Keratinocyte (primary cell): ENCODE results near the gene GDA. TPM values are rescaled to one million over a fixed set of nuclear protein-coding genes. Genes with fewer than 3 reads are reported as not detected.

Experiments
- DNase-seq: peaks from one replicate; pipeline ENCODE4 v3.0.0-alpha.2; 2011; ENCODE audit warnings: low read depth, missing footprints, low spot score
- FAIRE-seq: peaks from 2 replicates; lab custom pipeline; 2011; peaks lifted over from hg19 to GRCh38; lab: Jason Lieb, UNC
- H2AFZ ChIP-seq: 2 replicates; pipeline ENCODE4 v1.6.0; 2012; ENCODE audit warnings: low read length, control low read depth, inconsistent platforms; ENCODE audit not compliant: control insufficient read depth
- H3K27ac ChIP-seq: 2 replicates; pipeline ENCODE4 v1.5.1; 2011; ENCODE audit warnings: low read length; ENCODE audit not compliant: control insufficient read depth, insufficient read depth
- H3K27me3 ChIP-seq: 3 replicates; pipeline ENCODE4 v1.6.0; 2011; ENCODE audit warnings: low read length; ENCODE audit not compliant: control insufficient read depth, insufficient read depth; ENCODE audit errors: extremely low read depth
- H3K36me3 ChIP-seq, 2 experiments: 2 replicates in 1 of 2; 3 replicates in 1 of 2; pipeline ENCODE4 v1.5.1; 2011; ENCODE audit warnings: low read length in 2 of 2, mild to moderate bottlenecking in 1 of 2; ENCODE audit not compliant: control insufficient read depth in 2 of 2, insufficient read depth in 2 of 2; ENCODE audit errors: extremely low read depth in 1 of 2
- H3K4me1 ChIP-seq: 3 replicates; pipeline ENCODE4 v1.5.1; 2011; ENCODE audit warnings: low read length; ENCODE audit not compliant: control insufficient read depth, insufficient read depth; ENCODE audit errors: extremely low read depth
- H3K4me2 ChIP-seq: 3 replicates; pipeline ENCODE4 v1.6.0; 2011; ENCODE audit warnings: low read depth, low read length; ENCODE audit not compliant: control insufficient read depth, insufficient read depth; ENCODE audit errors: extremely low read depth
- H3K4me3 ChIP-seq, 3 experiments: fragments of 200-600 bp in 1 of 3; sonication (generic) in 1 of 3; 2 replicates in 2 of 3; 3 replicates in 1 of 3; pipeline ENCODE4 v1.5.1; 2011 to 2016; ENCODE audit warnings: low read length in 3 of 3, mild to moderate bottlenecking in 3 of 3, control low read depth in 2 of 3, inconsistent platforms in 1 of 3, low read depth in 1 of 3, mixed read lengths in 1 of 3, mixed run types in 1 of 3, moderate library complexity in 1 of 3; ENCODE audit not compliant: control insufficient read depth in 2 of 3, insufficient read depth in 2 of 3; ENCODE audit errors: extremely low read depth in 1 of 3
- H3K79me2 ChIP-seq: 2 replicates; pipeline ENCODE4 v1.6.0; 2012; ENCODE audit warnings: low read length; ENCODE audit not compliant: control insufficient read depth, insufficient read depth
- H3K9ac ChIP-seq: 3 replicates; pipeline ENCODE4 v1.6.0; 2011; ENCODE audit warnings: low read length; ENCODE audit not compliant: control insufficient read depth, insufficient read depth; ENCODE audit errors: extremely low read depth
- H3K9me1 ChIP-seq: 3 replicates; pipeline ENCODE4 v1.6.0; 2011; ENCODE audit warnings: low read length; ENCODE audit not compliant: control insufficient read depth, insufficient read depth; ENCODE audit errors: extremely low read depth
- H3K9me3 ChIP-seq: 2 replicates; pipeline ENCODE4 v1.5.1; 2012; ENCODE audit warnings: low read depth, low read length; ENCODE audit not compliant: control insufficient read depth
- H4K20me1 ChIP-seq: 3 replicates; pipeline ENCODE4 v1.6.0; 2011; ENCODE audit warnings: low read length; ENCODE audit not compliant: control insufficient read depth, insufficient read depth; ENCODE audit errors: extremely low read depth
- EZH2 ChIP-seq: IDR thresholded peaks from one replicate; pipeline ENCODE4 v1.6.1; 2012; ENCODE audit warnings: inconsistent platforms, mild to moderate bottlenecking, low read length, moderate library complexity
- dilution Hi-C: fragments of 300-500 bp; cut with MboI; formaldehyde crosslinking; loops from one replicate; pipeline ENCODE4 v1.7.0; 2020; ENCODE audit warnings: low sequenced_read_pairs; ENCODE audit not compliant: extremely low pct_ligation_motif_present
- polyA plus RNA-seq, 5 experiments: library from polyadenylated mRNA; depleted of rRNA in 3 of 5; stranded (reverse) in 3 of 5; stranded (forward) in 1 of 5; unstranded in 1 of 5; fragments of >200 nt; gene quantifications; 1 replicate in 1 of 5; 2 replicates in 3 of 5; 3 replicates in 1 of 5; pipeline versions ENCODE4 v1.2.1 to v1.2.3, GENCODE V29; 2011 to 2012; ENCODE audit warnings: missing spikeins in 2 of 5, low read depth in 1 of 5, low replicate concordance in 1 of 5
- TF ChIP-seq, protein P1 (sequence below), 3 experiments: IDR thresholded peaks in 1 of 3; conservative IDR thresholded peaks in 1 of 3; optimal IDR thresholded peaks in 1 of 3; 2 replicates in 2 of 3; 3 replicates in 1 of 3; pipeline versions ENCODE3 to v1.5.1; 2011; ENCODE audit warnings: low read length in 3 of 3, mild to moderate bottlenecking in 3 of 3, moderate library complexity in 2 of 3, control low read depth in 1 of 3, inconsistent platforms in 1 of 3; ENCODE audit not compliant: insufficient read depth in 2 of 3; ENCODE audit errors: extremely low read depth in 1 of 3

The GDA gene
- polyA plus RNA-seq, 1 donor (not counting 4 experiments of a cell fraction or from before 2014, with no cell fraction given), result 0.75 TPM

DNA sequence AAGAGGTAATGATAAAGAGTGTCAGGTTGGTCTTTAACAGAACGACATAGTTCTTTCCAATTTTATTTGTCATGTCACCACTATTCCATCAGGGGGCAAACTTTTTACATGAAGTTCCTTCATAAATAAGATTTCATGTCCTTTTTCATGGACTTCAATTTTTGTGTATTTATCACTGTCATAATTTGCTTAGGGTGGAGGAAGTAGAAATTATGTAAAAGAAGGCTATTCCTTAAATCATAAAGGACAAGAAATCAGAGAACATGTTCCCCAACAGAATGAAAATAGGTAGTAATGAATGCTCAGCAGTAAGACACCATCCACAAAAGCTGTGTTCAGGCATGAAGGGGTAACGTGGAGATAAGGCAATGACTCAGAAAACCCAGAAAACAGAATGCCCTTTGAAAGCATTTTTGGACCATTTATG lies 143.0 kb downstream of the GDA start:
- peak; percentile 23 for FAIRE-seq
- Histone ChIP-seq H3K9me3 (no peaks in the 10 kb centered on the region), H3K4me1 (peaks cover 10% of the 10 kb centered on the region), H3K9me1 (no peaks in the 10 kb centered on the region), H3K4me2 (peak overlapping the region; percentile 17), H3K4me3 (no peak overlapping the region), H3K79me2 (no peaks in the 10 kb centered on the region), H4K20me1 (no peaks in the 10 kb centered on the region), H3K9ac (no peak overlapping the region), H3K36me3 (no peaks in the 10 kb centered on the region), H2AFZ (peak overlapping the region; percentile 5), H3K27ac (no peak overlapping the region), H3K27me3 (no peaks in the 10 kb centered on the region)
- DNase-seq, result no peak
- TF ChIP-seq, protein P1, sequence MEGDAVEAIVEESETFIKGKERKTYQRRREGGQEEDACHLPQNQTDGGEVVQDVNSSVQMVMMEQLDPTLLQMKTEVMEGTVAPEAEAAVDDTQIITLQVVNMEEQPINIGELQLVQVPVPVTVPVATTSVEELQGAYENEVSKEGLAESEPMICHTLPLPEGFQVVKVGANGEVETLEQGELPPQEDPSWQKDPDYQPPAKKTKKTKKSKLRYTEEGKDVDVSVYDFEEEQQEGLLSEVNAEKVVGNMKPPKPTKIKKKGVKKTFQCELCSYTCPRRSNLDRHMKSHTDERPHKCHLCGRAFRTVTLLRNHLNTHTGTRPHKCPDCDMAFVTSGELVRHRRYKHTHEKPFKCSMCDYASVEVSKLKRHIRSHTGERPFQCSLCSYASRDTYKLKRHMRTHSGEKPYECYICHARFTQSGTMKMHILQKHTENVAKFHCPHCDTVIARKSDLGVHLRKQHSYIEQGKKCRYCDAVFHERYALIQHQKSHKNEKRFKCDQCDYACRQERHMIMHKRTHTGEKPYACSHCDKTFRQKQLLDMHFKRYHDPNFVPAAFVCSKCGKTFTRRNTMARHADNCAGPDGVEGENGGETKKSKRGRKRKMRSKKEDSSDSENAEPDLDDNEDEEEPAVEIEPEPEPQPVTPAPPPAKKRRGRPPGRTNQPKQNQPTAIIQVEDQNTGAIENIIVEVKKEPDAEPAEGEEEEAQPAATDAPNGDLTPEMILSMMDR (optimal IDR thresholded peaks at IDR 0.05 in 1 of 3, IDR thresholded peaks at IDR 0.05 in 1 of 3, conservative IDR thresholded peaks at IDR 0.05 in 1 of 3; ENCODE audit: extremely low read depth in 1 of 3, insufficient read depth in 2 of 3, low read length in 3 of 3), result peak in 2 of 3 experiments; percentile 30 to 36
- TF ChIP-seq EZH2, result no peak
- dilution Hi-C loops, result no loop called here

DNA sequence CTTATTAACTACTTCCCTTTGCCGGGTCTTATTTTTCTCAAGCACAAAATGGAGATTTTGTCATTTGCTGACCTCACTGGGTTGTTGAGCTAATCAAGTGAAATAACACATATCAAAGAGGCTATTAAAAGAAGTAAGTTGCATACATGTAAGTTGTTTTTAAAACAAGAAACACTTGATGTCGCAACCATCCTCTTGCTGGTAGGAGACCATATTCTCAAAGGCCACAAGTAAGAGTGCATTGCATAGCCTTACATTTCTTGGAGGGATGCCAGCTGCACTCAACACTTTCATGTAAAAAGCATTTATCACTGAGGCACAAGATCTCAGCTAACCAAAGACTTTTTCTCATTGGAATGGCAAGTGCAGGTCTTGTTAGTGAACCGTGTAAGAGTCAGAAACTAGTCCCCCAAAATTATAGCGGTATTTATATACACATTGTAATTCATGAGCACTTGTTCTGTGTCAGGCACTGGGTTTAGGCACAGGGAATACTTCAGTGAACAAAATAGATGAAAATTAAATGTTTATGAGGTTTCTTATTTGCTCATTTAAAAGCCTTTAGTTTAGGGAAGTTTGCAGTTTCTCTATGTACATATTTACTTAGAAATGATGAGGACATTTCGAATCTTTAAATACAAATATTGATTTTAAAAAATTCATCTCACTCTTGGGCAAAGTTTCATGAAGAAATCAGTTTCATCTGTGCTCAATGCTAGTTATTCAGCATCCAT lies 143.8 kb downstream of the GDA start:
- no peak overlapping the region for H3K27ac ChIP-seq
- no peaks in the 10 kb centered on the region for H3K36me3 ChIP-seq
- no peak overlapping the region for H3K4me3 ChIP-seq
- H3K4me2 ChIP-seq, result no peak overlapping the region
- H2AFZ ChIP-seq, result no peak overlapping the region
- H3K9ac ChIP-seq, result no peak overlapping the region
- H3K9me1 ChIP-seq, result no peaks in the 10 kb centered on the region
- FAIRE-seq, result no peak
- no peak for TF ChIP-seq EZH2
- TF ChIP-seq, protein P1 (optimal IDR thresholded peaks at IDR 0.05 in 1 of 3, IDR thresholded peaks at IDR 0.05 in 1 of 3, conservative IDR thresholded peaks at IDR 0.05 in 1 of 3; ENCODE audit: extremely low read depth in 1 of 3, insufficient read depth in 2 of 3, low read length in 3 of 3), result no peak
- H3K79me2 ChIP-seq, result no peaks in the 10 kb centered on the region
- no peaks in the 10 kb centered on the region for H4K20me1 ChIP-seq
- DNase-seq, result no peak
- dilution Hi-C loops, result no loop called here
- no peaks in the 10 kb centered on the region for H3K9me3 ChIP-seq
- H3K4me1 ChIP-seq, result peaks cover 10% of the 10 kb centered on the region
- no peaks in the 10 kb centered on the region for H3K27me3 ChIP-seq
